HS-27A (cell line): ENCODE measurements around the gene PDP2.
A peak's percentile ranks its signal among the peaks of the same experiment; 100 is the strongest.
"Not testable (repeated sequence)": the region's sequence is repeated elsewhere in the genome, so short reads cannot be mapped to it uniquely, and the experiment has no call there.

Experiments
- DNase-seq: peaks from one replicate; pipeline ENCODE4 v3.0.0-alpha.2; 2012; ENCODE audit warnings: low read depth, missing footprints

Gene PDP2

DNA sequence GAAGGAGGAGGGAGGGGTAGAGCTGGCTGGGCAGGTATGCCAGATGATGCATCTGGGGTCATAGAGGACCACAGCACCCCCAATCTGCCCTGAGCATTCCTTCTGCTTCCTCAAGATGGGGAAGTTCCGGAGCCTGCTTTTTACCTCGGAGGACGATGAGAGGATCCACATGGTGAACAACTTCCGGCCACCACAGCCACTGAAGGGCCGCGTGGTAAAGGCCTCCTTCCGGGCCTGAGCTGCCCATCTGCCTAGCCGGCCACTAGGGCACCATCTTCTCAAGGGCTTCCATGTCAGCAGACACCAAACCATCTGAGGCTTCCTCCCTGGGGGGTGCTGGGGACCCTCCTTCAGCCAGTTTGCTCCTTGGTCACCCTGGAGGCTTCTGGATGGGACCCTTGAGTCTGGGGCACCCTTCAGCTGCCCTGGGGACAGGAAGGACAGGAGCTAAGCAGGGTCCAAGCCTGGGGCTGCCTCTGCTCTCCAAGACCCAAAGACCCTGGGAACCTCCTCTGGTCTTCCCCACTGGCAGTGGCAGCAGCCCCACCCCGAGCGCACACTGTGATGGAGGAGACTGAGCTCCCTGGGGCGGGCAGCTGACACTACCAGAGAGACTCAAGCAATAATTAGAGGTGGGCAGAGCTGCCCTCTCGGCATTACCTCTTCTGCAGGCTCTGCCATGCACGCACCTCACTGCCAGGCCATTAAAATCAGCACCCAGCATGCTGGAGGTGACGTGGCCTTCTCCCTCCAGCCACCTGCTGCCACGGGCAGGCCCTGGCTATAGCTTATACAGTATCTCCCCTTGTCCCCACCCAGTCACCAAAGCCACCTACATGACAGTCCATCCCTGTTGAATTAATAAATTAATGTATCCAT lies 26.8 kb upstream of the PDP2 start:
- no peak for DNase-seq

GRCh38 chr16:66856184-66856730 lies 24.1 kb upstream of the PDP2 start:
- no peak for DNase-seq

DNA sequence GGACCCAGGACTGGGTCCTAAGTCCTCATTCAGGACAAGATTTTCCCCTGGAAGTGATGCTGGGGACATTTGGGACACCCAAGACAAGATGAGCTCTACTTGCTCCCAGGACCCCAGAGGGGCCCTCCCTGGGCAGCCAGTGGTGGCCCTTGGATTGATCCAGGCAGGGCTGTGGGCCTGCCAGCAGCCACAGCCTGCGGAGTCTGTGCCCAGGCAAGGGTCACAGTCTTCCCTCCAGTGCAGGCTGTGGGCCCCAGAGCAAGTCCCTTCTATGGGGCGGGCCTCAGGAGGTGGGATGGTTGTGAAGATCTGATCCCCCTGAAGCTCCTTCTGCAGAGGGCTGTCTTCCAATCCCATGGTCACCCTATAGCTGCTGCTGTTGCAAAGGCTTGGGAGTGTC lies 23.5 kb upstream of the PDP2 start:
- DNase-seq = no peak

DNA sequence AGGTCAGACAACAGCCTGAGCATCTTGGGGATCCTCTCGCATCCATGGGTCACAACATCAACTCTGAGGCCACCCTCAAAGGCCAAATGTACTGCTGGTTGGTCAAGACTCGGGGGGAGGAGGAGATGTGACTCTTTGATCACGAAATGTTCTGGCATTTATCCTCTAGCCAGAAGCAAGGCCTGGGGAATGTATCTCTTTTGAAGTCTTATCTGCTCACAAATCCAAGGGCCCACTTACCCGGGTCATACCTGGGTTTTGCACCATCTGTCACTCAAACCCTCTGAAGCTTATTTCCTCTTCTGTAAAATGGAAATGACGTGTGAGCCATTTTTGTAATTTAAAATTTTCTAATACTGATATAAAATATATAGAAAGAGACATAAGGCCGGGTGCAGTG lies 22.9 kb upstream of the PDP2 start:
- DNase-seq = no peak

DNA sequence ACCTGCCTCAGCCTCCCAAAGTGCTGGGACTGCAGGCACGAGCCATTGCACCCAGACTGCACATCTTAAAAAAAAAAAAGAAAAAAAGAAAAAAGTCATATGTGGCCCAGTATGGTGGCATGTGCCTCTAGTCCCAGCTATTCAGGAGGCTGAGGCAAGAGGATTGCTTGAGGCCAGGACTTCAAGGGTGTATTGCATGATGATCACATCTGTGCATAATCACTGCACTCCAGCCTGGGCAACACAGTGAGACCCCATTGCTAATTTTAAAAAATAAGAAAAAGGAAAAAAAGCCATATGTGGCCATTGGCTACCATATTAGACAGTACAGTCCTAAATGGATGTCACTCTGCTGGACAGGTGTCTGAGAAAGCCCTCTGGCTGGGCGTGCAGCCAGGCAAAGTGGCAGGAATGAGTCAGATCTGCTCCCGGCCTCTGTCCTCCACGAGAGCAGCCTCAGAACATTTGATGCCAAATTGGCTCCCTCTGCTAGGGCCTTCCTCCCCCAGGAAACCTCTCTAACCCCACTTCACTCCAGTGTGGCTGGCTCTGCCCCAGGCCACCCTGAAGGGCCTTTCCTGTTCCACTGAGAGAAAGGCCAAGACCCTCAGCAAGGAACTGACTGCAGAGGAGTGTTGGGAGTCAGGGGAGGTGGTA lies 21.4 kb upstream of the PDP2 start:
- DNase-seq = no peak

- DNase-seq = no peak
These were observed 20.8 kb upstream of the PDP2 start for GRCh38 chr16:66859397-66860068.

DNA sequence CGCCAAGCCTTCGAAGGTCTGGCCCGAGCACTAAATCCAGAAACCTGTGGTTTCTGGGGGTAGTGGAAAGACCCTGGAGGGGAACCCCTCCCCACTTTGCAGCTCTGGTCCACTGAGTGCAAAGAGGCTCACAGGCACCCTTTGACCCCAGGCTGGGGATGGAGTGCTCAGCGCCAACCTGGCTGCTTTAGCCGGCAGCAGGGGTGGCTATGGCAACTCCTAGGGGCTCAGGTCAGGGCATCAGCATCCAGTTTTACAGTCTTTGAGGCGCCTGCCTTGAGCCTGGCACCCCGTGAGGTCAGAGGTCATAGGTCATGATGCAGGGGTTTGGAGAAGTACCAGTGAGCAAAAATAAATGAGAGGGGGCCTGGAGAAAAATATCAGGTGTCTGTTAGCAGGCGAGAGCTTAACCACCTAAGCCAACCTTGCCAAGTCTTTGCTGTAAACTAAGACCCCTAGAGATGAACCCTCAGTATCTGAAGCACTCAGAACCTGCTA lies 18.2 kb upstream of the PDP2 start:
- DNase-seq = no peak

GRCh38 chr16:66863707-66864106 lies 16.6 kb upstream of the PDP2 start:
- no peak for DNase-seq

- DNase-seq = no peak
These were observed 10.9 kb upstream of the PDP2 start for GRCh38 chr16:66869424-66869823.

DNA sequence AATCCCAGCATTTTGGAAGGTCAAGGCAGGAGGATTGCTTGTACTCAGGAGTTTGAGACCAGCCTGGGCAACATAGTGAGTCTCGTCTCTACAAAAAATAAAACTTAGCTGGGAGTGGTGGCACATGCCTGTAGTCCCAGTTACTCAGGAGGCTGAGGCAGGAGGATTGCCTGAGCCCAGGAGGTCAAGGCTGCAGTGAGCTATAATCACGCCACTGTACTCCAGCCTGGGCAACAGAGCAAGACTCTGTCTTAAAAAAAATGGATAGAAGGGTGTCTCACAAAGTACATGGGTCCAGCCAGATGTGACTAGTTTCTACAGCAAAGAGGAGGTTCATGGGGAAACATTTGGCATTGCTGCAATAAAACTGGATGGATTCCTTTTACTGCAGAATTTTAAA lies 9.0 kb upstream of the PDP2 start:
- not testable (repeated sequence) for DNase-seq

DNA sequence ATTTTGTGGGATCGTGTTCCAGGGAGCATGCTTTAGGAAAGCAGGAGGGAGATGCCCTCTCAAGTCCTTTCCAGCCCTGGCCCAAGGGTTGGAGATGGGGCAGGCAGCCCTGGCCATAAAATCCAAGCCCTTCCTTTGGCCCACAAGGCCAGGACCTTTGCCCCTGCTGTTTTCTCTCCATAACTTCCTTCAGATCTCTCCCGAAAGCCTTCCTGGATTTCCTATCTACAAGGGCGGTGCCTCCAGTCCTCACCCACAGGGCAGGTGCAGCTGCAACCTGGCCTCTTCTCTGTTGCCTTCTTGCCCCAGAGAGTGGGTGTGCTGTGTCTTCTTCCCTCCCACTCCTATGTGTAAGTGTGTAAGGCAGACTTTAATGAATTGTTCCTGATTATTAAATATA lies 8.5 kb upstream of the PDP2 start:
- DNase-seq = no peak

DNA sequence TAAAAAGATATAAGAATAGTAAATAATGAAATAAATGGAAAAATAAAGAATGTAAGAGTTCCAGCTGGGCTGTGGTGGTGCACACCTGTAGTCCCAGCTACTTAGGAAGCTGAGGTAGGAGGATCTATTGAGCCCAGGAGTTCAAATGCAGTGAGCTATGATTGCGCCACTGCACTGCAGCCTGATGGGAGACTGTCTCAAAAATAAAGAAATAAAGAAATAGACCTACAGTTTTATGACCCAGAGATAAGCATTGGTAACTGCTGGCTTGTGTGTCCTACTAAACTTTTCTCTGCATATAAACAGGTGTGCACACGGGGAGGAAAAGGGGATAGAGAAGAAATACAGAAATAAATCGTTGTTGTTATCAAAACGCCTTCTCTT lies 7.8 kb upstream of the PDP2 start:
- DNase-seq = no peak

GRCh38 chr16:66872943-66873684 lies 7.2 kb upstream of the PDP2 start:
- DNase-seq = peak; percentile 100

DNA sequence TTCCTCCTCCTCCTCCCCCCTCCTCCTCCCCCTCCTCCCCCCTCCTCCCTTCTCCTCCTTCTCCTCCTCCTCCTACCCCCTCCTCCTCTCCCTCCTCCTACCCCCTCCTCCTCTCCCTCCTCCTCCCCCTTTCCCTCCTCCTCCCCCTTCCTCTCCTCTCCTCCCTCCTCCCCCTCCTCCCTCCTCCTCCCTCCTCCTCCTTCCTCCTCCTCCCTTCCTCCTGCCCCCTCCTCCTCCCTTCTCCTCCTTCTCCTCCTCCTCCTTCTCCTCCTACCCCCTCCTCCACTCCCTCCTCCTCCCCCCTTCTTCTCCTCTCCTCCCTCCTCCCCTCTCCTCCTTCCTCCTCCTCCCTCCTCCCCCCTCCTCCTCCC lies 6.6 kb upstream of the PDP2 start:
- DNase-seq = no peak

- no peak for DNase-seq
These were observed 6.1 kb upstream of the PDP2 start for GRCh38 chr16:66874079-66874775.

DNA sequence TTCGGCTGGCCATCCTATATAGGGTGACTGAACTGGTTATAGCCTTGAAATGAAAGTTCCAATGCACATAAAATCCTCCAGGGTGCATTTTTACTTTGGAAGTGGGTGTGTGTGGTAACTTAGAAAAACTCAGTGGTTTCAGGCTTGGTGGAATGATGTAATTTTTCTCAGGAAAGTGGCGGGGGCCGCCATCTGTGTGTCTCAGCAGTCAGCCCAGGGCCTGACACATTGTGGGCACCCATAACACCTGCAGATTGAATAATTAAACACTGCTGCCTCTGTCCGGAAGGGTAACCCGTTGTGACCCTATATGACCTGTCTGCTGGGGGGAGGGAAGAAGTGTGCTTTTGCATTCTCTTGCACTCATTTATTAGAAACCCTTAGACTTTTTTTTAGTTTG lies 2.2 kb upstream of the PDP2 start:
- DNase-seq = no peak

DNA sequence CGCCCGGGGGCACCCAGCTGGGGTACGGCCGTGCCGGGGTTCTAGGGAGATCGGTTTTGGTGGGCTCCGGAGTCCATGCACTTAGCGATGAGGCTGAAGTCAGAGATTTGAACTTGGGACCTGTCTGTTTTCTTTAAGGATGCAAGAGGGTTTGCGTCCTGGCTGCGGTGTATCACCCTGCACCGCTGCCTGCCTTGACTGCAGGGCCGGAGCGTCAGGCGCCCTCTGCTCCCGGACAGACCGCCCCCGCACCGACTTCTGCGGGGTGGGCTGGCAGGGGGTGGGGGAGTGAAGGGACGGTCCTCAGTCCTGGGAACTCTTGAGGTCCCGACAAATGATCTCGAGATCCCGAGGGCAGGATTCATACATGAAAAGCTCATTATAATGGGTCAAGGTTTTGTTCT lies 701 bp downstream of the PDP2 start:
- DNase-seq = no peak

GRCh38 chr16:66881560-66881959 lies 1.2 kb downstream of the PDP2 start:
- no peak for DNase-seq

DNA sequence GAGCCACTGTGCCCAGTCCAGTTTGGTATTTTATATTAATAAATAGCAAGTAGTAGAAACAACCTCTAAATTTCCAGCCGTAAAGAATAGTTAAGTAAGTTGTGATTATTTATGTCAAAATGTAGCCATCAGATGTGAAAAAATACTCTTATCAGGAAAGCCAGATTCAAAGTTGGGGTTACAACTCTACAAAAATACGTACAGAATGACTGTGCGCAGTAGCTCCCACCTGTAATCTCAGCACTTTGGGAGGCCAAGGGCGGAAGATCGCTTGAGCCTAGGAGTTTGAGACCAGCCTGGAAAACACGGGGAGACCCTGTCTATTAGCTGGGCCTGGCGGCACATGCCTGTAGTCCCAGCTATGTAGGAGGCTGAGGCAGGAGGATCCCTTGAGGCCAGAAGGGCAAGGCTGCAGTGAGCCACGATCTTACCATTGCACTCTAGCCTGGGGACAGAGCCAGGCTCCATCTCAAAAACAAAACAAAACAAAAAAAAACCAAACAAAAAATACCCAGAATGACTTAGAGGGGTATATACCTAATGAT lies 1.7 kb downstream of the PDP2 start:
- DNase-seq = no peak

GRCh38 chr16:66882702-66883101 lies 2.4 kb downstream of the PDP2 start:
- DNase-seq = no peak

GRCh38 chr16:66885491-66885890 lies 5.2 kb downstream of the PDP2 start:
- DNase-seq = no peak
